Loucy (cell line): ENCODE data around the gene NELFB.

ENCODE experiments used
- CTCF ChIP-seq: fragments of 200-600 bp; sonication (generic); conservative IDR thresholded peaks from 2 replicates; pipeline ENCODE4 v1.5.1; 2014; ENCODE audit warnings: mild to moderate bottlenecking, antibody characterized with exemption, low read length
- EZH2phosphoT487 ChIP-seq: fragments of 200-600 bp; IDR thresholded peaks from 2 replicates; pipeline ENCODE4 v1.6.1; 2018; ENCODE audit warnings: antibody characterized with exemption, mild to moderate bottlenecking, moderate library complexity, borderline replicate concordance

- TF ChIP-seq CTCF, result no peak
- no peak for TF ChIP-seq EZH2phosphoT487
Measured at GRCh38 chr9:137299938-137300337, 44.8 kb downstream of the NELFB start.
